GM18526 (cell line): ENCODE data around the gene PLEKHF1.
A peak's percentile ranks its signal among the peaks of the same experiment; 100 is the strongest.

Experiments used
- POLR2A ChIP-seq: IDR thresholded peaks from 3 replicates; pipeline ENCODE4 v1.6.1; 2011; ENCODE audit not compliant: insufficient read length; ENCODE audit errors: extremely low read depth

PLEKHF1 gene

DNA sequence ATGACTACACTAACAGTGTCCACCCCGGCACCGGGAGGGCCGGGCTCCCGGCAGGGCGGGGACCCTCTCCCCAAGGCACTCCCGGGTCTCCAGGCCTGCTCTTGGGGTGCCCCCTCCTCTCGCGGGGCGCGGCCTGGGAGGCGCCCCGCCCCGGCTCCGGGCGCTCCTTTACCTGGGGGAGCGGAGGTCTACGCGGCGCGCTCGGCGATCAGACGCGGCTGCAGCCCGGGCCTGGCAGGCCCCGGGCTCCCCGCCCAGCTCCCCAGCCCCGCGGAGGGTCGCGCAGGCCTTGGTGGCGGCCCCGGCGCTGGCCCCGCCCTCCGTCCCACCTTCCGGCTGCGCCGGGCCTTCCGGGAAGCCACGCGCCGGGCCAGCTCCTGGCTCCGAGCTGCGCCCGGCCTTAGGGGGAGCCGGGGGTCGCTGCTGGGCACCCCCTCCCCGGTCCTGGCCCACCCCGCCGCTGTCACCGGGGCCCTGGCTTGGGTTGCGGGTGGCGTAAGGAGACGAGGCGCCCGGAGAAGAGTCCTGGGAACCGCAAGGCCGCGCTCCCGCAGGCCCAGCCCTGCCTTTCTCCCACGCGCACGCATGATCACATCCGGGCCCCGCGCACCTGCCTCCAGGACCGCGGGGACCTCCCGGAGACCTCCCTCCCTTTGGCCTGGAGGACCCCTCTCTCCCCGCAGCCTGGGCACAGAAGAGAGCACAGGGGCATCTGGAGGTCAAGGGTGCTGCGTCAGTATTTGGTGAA lies 49.9 kb downstream of the PLEKHF1 start, which contains the start of gene C19orf12:
C19orf12 (minus strand) TSS at position 309 of the 748 bp plus-strand sequence. CDS start 6,848 bp downstream, outside the sequence.
- TF ChIP-seq POLR2A = peak; percentile 91

DNA sequence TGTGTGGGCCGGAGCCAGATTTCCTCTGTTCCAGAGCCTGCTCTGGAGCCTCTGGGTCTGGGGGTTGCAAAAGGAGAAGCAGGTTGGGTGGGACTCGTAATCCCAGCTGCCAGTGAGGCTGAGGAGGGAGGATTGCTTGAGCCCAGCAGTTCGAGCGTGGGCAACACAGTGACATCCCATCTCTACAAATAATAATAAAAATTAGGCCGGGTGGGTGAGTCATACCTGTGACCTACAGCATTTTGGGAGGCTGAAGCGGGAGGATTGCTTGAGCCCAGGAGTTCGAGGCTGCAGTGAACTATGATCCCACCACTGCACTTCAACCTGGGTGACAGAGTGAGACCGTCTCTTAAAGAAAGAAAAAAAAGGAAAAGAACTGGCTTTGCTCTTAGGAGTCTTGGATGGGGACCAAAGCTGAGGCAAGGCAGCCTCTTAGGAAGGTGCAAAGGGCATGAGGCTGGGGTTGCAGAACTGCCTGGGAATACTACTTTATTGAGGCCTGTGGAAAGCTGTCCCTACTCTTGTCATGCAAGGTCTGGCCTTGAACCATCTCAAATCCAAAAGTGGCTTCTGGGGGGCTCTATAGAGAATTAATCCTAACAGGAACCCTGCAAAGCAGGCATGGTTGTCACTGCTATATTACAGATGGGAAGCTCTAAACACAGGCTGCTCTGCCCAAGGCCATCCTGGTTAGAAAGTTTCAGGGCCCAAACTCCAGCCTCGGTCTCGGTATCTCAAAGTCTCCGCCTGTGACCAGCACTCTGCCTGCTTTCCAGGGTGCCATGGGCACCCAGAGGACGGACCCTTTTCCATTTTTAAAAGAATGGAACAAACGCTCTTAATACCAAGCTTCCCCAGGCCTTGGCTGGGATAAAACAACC lies 50.7 kb downstream of the PLEKHF1 start:
- no peak for TF ChIP-seq POLR2A

DNA sequence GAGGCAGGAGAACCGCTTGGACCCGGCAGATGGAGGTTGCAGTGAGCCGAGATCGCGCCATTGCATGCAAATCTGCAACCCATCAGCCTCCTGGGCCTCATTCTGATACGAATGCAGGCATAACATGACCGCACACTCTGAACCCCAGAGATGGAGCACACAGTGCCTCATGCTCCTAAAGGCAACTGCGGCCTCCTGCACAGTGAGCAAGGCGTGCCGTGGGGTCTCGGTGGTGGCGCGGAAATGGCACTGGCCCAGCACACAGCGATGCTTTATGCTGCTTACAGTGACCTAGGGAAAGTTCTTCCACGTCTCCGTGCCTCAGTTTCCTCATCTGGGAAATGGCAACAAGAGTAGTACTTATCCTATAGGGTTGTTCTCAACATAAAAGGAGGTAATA lies 51.8 kb downstream of the PLEKHF1 start:
- TF ChIP-seq POLR2A = no peak

DNA sequence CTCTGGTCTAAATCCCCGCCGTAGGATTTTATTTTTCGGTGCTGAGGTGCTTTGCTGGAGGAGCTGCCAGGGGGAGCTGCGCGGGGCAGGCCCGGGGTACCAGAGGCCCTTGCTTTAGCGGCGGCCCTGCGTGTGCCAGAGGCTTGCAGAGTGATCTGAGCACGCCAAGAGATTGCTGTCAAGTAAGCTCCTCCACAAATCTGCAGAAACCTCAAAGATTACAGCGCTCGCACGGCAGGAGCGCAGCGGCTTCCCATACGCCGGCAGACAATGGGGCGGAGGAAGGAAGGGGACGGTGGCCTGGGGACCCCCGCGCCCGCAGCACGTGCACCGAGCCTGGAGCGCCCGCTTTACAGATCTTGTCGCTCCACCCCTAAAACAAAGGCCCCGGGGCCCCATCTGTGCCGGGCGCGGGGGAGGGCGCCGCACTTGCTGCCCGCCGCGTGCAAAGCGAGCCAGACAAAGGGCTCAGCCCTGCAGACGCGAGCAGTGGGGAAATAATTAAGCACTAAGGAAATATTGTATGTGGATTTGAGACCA lies 58.9 kb downstream of the PLEKHF1 start:
- no peak for TF ChIP-seq POLR2A

DNA sequence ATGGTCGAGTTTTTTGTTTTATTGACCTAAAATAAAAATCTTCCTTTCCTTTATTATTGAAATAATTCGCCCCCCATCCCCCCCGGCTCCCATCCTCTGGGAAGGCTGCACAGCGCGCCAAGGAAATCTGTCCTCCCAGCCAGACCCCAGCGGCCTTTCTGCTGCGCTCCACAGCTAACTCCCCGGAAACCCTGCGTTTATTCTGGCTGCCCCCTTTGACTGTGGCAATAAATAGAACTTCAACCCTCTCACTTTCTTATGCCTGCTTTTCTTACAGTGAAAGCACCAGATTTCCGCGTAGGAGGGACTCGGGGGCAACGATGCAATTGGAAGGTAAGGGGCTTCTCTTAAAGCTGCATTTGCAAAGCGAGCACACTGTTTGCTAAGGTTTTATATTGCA lies 59.5 kb downstream of the PLEKHF1 start:
- TF ChIP-seq POLR2A = no peak
